SK-MEL-5 (cell line): ENCODE data around the gene DPP7. TPM values are rescaled to one million over a fixed set of nuclear protein-coding genes. Genes with fewer than 3 reads are reported as not detected.
"Not testable (repeated sequence)": the region's sequence is repeated elsewhere in the genome, so short reads cannot be mapped to it uniquely, and the experiment has no call there.

Source experiments
- DNase-seq: peaks from one replicate; pipeline ENCODE4 v3.0.0-alpha.2; 2016; ENCODE audit warnings: low read depth, low spot score
- in situ Hi-C: cut with HindIII; loops from 2 replicates; pipeline ENCODE4 v1.10.0; 2016; ENCODE audit warnings: low sequenced_read_pairs, high pct_unique_total_duplicates, low pct_unique_long_range_greater_than_20kb
- total RNA-seq: library from RNA; depleted of rRNA; stranded (reverse); fragments of >200 nt; shearing (Covaris generic); gene quantifications from 2 replicates; pipeline ENCODE4 v1.2.3, GENCODE V29; 2014

Gene DPP7
- total RNA-seq, 1 experiment from 2014 or later: 178 TPM

GRCh38 chr9:137121927-137122795 is 7.6 kb upstream of the DPP7 start:
- DNase-seq, in situ Hi-C loops: not testable (repeated sequence)

GRCh38 chr9:137118092-137118603 is 3.6 kb upstream of the DPP7 start:
- in situ Hi-C loops: not testable (repeated sequence)

GRCh38 chr9:137117269-137117731 is 2.8 kb upstream of the DPP7 start:
- no peak for DNase-seq
- in situ Hi-C loops: no loop called here

More at GRCh38 chr9:137118092-137118603, 3.6 kb upstream of the DPP7 start:
- DNase-seq: not testable (repeated sequence)

GRCh38 chr9:137116728-137117127 is 2.2 kb upstream of the DPP7 start:
- in situ Hi-C loops: no loop called here
- no peak for DNase-seq

GRCh38 chr9:137116027-137116507 is 1.5 kb upstream of the DPP7 start:
- in situ Hi-C loops: no loop called here
- DNase-seq: no peak

- no peak for DNase-seq
- in situ Hi-C loops: no loop called here
Observed at GRCh38 chr9:137115394-137116026, 977 bp upstream of the DPP7 start.

- in situ Hi-C loops: no loop called here
- DNase-seq: no peak
Observed at GRCh38 chr9:137114220-137114612, 317 bp downstream of the DPP7 start.

- no peak for DNase-seq
- in situ Hi-C loops: no loop called here
Observed at GRCh38 chr9:137113385-137114159, 961 bp downstream of the DPP7 start.

- no peak for DNase-seq
- in situ Hi-C loops: no loop called here
Observed at GRCh38 chr9:137112564-137113384, 1.8 kb downstream of the DPP7 start.

GRCh38 chr9:137111788-137112563 is 2.6 kb downstream of the DPP7 start:
- in situ Hi-C loops: no loop called here
- DNase-seq: no peak

GRCh38 chr9:137110911-137111787 is 3.4 kb downstream of the DPP7 start:
- no peak for DNase-seq
- in situ Hi-C loops: no loop called here

GRCh38 chr9:137110147-137110910 is 4.2 kb downstream of the DPP7 start:
- in situ Hi-C loops: no loop called here

GRCh38 chr9:137109250-137110146 is 5.0 kb downstream of the DPP7 start:
- in situ Hi-C loops: no loop called here
- DNase-seq: no peak

More at GRCh38 chr9:137110147-137110910, 4.2 kb downstream of the DPP7 start:
- no peak for DNase-seq
